HCT116 (cell line): ENCODE results near the gene CDH26. TPM values are rescaled to one million over a fixed set of nuclear protein-coding genes. Genes with fewer than 3 reads are reported as not detected.

Experiments used
- ATAC-seq: fragments of 200-7000 bp; cut with Tn5 transposase; 2 replicates; pipeline ENCODE4 v1.9.1; 2020; ENCODE audit warnings: mild to moderate bottlenecking, moderate library complexity
- BruUV-seq: library from RNA; stranded (reverse); fragments of 400-500 nt; replicated peaks from 2 replicates; lab custom pipeline; 2021; lab: Mats Ljungman, UMichigan
- CTCF ChIA-PET: fragments of 300-600 bp; sonication (Branson Sonifier 250); formaldehyde crosslinking; loops from one replicate; lab custom pipeline; 2021; ENCODE audit warnings: antibody characterized with exemption; lab: Charles Lee
- POLR2A ChIA-PET: fragments of 300-600, 350-600 bp; sonication (Branson Sonifier 250); formaldehyde crosslinking; loops from one replicate; lab custom pipeline; 2021; ENCODE audit warnings: antibody characterized with exemption; lab: Charles Lee
- RAD21 ChIA-PET, 2 experiments: fragments of 300-600 bp; sonication (Branson Sonifier 250); formaldehyde crosslinking; loops; one replicate each; lab custom pipeline; 2023; ENCODE audit warnings: low total read pairs in 2 of 2; ENCODE audit not compliant: uncharacterized antibody in 2 of 2, unreplicated experiment in 2 of 2, low non-redundant PET in 1 of 2; lab: Charles Lee
- DNase-seq: peaks from one replicate; pipeline ENCODE4 v3.0.0-alpha.2; 2010; ENCODE audit warnings: low read depth, low spot score
- H2AFZ ChIP-seq: fragments of 200-600 bp; shearing (Covaris generic), sonication (generic); 2 replicates; pipeline ENCODE4 v1.6.1; 2017; ENCODE audit warnings: low read depth, mixed run types, mixed read lengths, antibody characterized with exemption, low read length; ENCODE audit not compliant: poor library complexity, severe bottlenecking
- H3K27ac ChIP-seq: 2 replicates; pipeline ENCODE4 v1.5.1; 2012; ENCODE audit warnings: low read depth, low read length
- H3K27me3 ChIP-seq: fragments of 200-600 bp; sonication (generic); 2 replicates; pipeline ENCODE4 v1.6.1; 2016; ENCODE audit warnings: mixed run types, low read length, mixed read lengths; ENCODE audit not compliant: insufficient read depth
- H3K36me3 ChIP-seq, 2 experiments: fragments of 200-500 bp in 1 of 2; fragments of 200-600 bp in 1 of 2; sonication (Bioruptor generic) in 1 of 2; sonication (generic) in 1 of 2; 2 replicates each; pipeline versions ENCODE4 v1.5.1 to v1.6.1; 2014 to 2016; ENCODE audit warnings: low read length in 2 of 2, inconsistent platforms in 1 of 2, mixed read lengths in 1 of 2, mixed run types in 1 of 2; ENCODE audit not compliant: insufficient read depth in 2 of 2, control insufficient read depth in 1 of 2
- H3K4me1 ChIP-seq, 2 experiments: fragments of 200-600 bp in 1 of 2; sonication (generic) in 1 of 2; 2 replicates each; pipeline versions ENCODE4 v1.5.1 to v1.6.1; 2012 to 2017; ENCODE audit warnings: low read length in 2 of 2, inconsistent platforms in 1 of 2, mild to moderate bottlenecking in 1 of 2, mixed read lengths in 1 of 2, mixed run types in 1 of 2, moderate library complexity in 1 of 2; ENCODE audit not compliant: insufficient read depth in 2 of 2, control insufficient read depth in 1 of 2
- H3K4me2 ChIP-seq: fragments of 200-600 bp; sonication (generic); 2 replicates; pipeline ENCODE4 v1.6.1; 2017; ENCODE audit warnings: mixed run types, low read length, mixed read lengths
- H3K4me3 ChIP-seq, 2 experiments: fragments of 200-600 bp in 1 of 2; sonication (generic) in 1 of 2; replicated peaks in 1 of 2; 2 replicates each; pipeline ENCODE4 v1.5.1; 2011 to 2016; ENCODE audit warnings: low read length in 2 of 2, control low read depth in 1 of 2, low read depth in 1 of 2, mild to moderate bottlenecking in 1 of 2, mixed read lengths in 1 of 2, mixed run types in 1 of 2
- H3K79me2 ChIP-seq: fragments of 200-600 bp; sonication (generic); 2 replicates; pipeline ENCODE4 v1.6.1; 2017; ENCODE audit warnings: mild to moderate bottlenecking, mixed run types, low read length, moderate library complexity, mixed read lengths; ENCODE audit not compliant: insufficient read depth
- H3K9ac ChIP-seq: fragments of 200-600 bp; sonication (generic); 2 replicates; pipeline ENCODE4 v1.6.1; 2016; ENCODE audit warnings: low read length, mixed read lengths
- H3K9me2 ChIP-seq: fragments of 200-600 bp; sonication (generic), shearing (Covaris generic); 2 replicates; pipeline ENCODE4 v1.6.1; 2017; ENCODE audit warnings: mixed run types, mild to moderate bottlenecking, moderate library complexity; ENCODE audit not compliant: insufficient read depth
- H3K9me3 ChIP-seq, 2 experiments: fragments of 200-500 bp in 1 of 2; fragments of 200-600 bp in 1 of 2; sonication (Bioruptor generic) in 1 of 2; sonication (generic) in 1 of 2; 2 replicates each; pipeline ENCODE4 v1.6.1; 2014 to 2017; ENCODE audit warnings: low read length in 2 of 2, mixed read lengths in 2 of 2, inconsistent platforms in 1 of 2, low read depth in 1 of 2, mild to moderate bottlenecking in 1 of 2, mixed run types in 1 of 2, moderate library complexity in 1 of 2; ENCODE audit not compliant: control insufficient read depth in 1 of 2, insufficient read depth in 1 of 2
- H4K20me1 ChIP-seq: fragments of 200-600 bp; sonication (generic), shearing (Covaris generic); 2 replicates; pipeline ENCODE4 v1.6.1; 2017; ENCODE audit warnings: mixed run types, mild to moderate bottlenecking, moderate library complexity; ENCODE audit not compliant: insufficient read depth
- CBX3 ChIP-seq: IDR thresholded peaks from 2 replicates; pipeline ENCODE4 v1.6.1; 2012; ENCODE audit warnings: low read depth
- CEBPB ChIP-seq: IDR thresholded peaks from 2 replicates; pipeline ENCODE4 v1.6.1; 2012; ENCODE audit warnings: low read depth
- EGR1 ChIP-seq: IDR thresholded peaks from 2 replicates; pipeline ENCODE4 v1.6.1; 2012; ENCODE audit warnings: low read depth
- FOSL1 ChIP-seq: IDR thresholded peaks from 2 replicates; pipeline ENCODE4 v1.6.1; 2012; ENCODE audit warnings: low read depth
- JUND ChIP-seq: IDR thresholded peaks from 2 replicates; pipeline ENCODE4 v1.6.1; 2012
- POLR2AphosphoS5 ChIP-seq: IDR thresholded peaks from 2 replicates; pipeline ENCODE4 v1.6.1; 2011; ENCODE audit warnings: mild to moderate bottlenecking, low read depth, low read length, moderate library complexity
- RAD21 ChIP-seq: IDR thresholded peaks from 2 replicates; pipeline ENCODE4 v1.6.1; 2012; ENCODE audit warnings: low read depth, mild to moderate bottlenecking
- SP1 ChIP-seq: IDR thresholded peaks from 2 replicates; pipeline ENCODE4 v1.6.1; 2012; ENCODE audit warnings: low read depth
- TCF7L2 ChIP-seq: IDR thresholded peaks from 2 replicates; pipeline ENCODE4 v1.7.0; 2011; ENCODE audit warnings: borderline replicate concordance, inconsistent platforms; ENCODE audit not compliant: insufficient read depth, insufficient read length; ENCODE audit errors: extremely low read depth
- YY1 ChIP-seq: IDR thresholded peaks from 2 replicates; pipeline ENCODE4 v1.6.1; 2011; ENCODE audit warnings: low read length, low read depth, moderate library complexity, mild to moderate bottlenecking; ENCODE audit not compliant: insufficient replicate concordance; ENCODE audit errors: extremely low read depth
- ZBTB33 ChIP-seq: IDR thresholded peaks from 2 replicates; pipeline ENCODE4 v1.6.1; 2011; ENCODE audit warnings: mild to moderate bottlenecking, low read length, moderate library complexity; ENCODE audit not compliant: insufficient replicate concordance; ENCODE audit errors: extremely low read depth
- ZFX ChIP-seq: fragments of 450-650 bp; IDR thresholded peaks from 2 replicates; pipeline ENCODE4 v1.6.1; 2017
- ZNF274 ChIP-seq: fragments of 200-500 bp; sonication (Bioruptor generic); IDR thresholded peaks from 2 replicates; pipeline ENCODE4 v1.6.1; 2014; ENCODE audit warnings: mild to moderate bottlenecking, low read depth, low read length, inconsistent platforms
- intact Hi-C: fragments of 100-400 bp; cut with micrococcal nuclease; formaldehyde crosslinking; loops from 2 replicates; pipeline ENCODE4 v1.10.0; 2022
- total RNA-seq: library from RNA; stranded (reverse); gene quantifications from one replicate; pipeline ENCODE4 v1.2.1, GENCODE V29; 2021; ENCODE audit not compliant: unreplicated experiment
- TF ChIP-seq, protein P1 (sequence below), 3 experiments: fragments of 200-600 bp in 1 of 3; sonication (generic) in 1 of 3; IDR thresholded peaks in 2 of 3; conservative IDR thresholded peaks in 1 of 3; 2 replicates each; pipeline ENCODE4 v1.5.1; 2012 to 2017; ENCODE audit warnings: low read depth in 2 of 3, low read length in 2 of 3, antibody characterized with exemption in 1 of 3, borderline replicate concordance in 1 of 3, control low read depth in 1 of 3, mild to moderate bottlenecking in 1 of 3, mixed read lengths in 1 of 3, mixed run types in 1 of 3, moderate library complexity in 1 of 3; ENCODE audit not compliant: insufficient read depth in 1 of 3

CDH26 gene
- total RNA-seq, 1 experiment from 2014 or later, result 0.34 TPM

GRCh38 chr20:59947376-59947775 is 10.8 kb upstream of the CDH26 start:
- H3K4me1 ChIP-seq, result no peaks in the 10 kb centered on the region
- ATAC-seq (no peak), DNase-seq (no peak)
- ChIA-PET RAD21 (no interaction called here), POLR2A (no interaction called here), CTCF (interaction anchor here (1.4 kb wide), 1 partner anchor 8 kb away, joined by 4 read pairs; no protein-coding TSS in a partner anchor)
- no peaks in the 10 kb centered on the region for H3K9me2 ChIP-seq
- intact Hi-C loops, result loop anchor here (5.0 kb wide), 1 partner anchor 1950 kb away; no protein-coding TSS in a partner anchor
- no peak overlapping the region for H3K9ac ChIP-seq
- H3K4me3 ChIP-seq, result no peak overlapping the region
- TF ChIP-seq YY1 (no peak), ZFX (no peak), RAD21 (no peak), ZBTB33 (no peak), TCF7L2 (no peak), CBX3 (no peak), POLR2AphosphoS5 (no peak), JUND (no peak), FOSL1 (no peak), SP1 (no peak), CEBPB (no peak), ZNF274 (no peak), EGR1 (no peak)
- TF ChIP-seq, protein P1, sequence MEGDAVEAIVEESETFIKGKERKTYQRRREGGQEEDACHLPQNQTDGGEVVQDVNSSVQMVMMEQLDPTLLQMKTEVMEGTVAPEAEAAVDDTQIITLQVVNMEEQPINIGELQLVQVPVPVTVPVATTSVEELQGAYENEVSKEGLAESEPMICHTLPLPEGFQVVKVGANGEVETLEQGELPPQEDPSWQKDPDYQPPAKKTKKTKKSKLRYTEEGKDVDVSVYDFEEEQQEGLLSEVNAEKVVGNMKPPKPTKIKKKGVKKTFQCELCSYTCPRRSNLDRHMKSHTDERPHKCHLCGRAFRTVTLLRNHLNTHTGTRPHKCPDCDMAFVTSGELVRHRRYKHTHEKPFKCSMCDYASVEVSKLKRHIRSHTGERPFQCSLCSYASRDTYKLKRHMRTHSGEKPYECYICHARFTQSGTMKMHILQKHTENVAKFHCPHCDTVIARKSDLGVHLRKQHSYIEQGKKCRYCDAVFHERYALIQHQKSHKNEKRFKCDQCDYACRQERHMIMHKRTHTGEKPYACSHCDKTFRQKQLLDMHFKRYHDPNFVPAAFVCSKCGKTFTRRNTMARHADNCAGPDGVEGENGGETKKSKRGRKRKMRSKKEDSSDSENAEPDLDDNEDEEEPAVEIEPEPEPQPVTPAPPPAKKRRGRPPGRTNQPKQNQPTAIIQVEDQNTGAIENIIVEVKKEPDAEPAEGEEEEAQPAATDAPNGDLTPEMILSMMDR (IDR thresholded peaks at IDR 0.05 in 2 of 3, conservative IDR thresholded peaks at IDR 0.05 in 1 of 3; ENCODE audit: borderline replicate concordance in 1 of 3, insufficient read depth in 1 of 3, low read depth in 2 of 3, low read length in 2 of 3), result no peak
- no peak overlapping the region for H2AFZ ChIP-seq
- H3K9me3 ChIP-seq, result no peaks in the 10 kb centered on the region
- no peaks in the 10 kb centered on the region for H3K79me2 ChIP-seq
- H3K4me2 ChIP-seq, result no peak overlapping the region
- H3K27me3 ChIP-seq, result no peaks in the 10 kb centered on the region
- H3K27ac ChIP-seq, result no peak overlapping the region
- no peaks in the 10 kb centered on the region for H4K20me1 ChIP-seq
- peaks cover 6 to 16% of the 10 kb centered on the region in 2 experiments for H3K36me3 ChIP-seq
- no TSS peak for BruUV-seq
